ENCODE data around the gene TNIK.

- TF ChIP-seq POLR2AphosphoS5 (IDR thresholded peaks at IDR 0.05) (no peak), CTCF (IDR thresholded peaks at IDR 0.05) (no peak)
Observed at GRCh38 chr3:171155122-171155700, 305.0 kb downstream of the TNIK start.
